OCI-LY7 (cell line): ENCODE measurements around the gene KRTAP5-7. TPM values are rescaled to one million over a fixed set of nuclear protein-coding genes. Genes with fewer than 3 reads are reported as not detected.
"Not testable (repeated sequence)": the region's sequence is repeated elsewhere in the genome, so short reads cannot be mapped to it uniquely, and the experiment has no call there.

Experiments used
- BruUV-seq: library from RNA; stranded (reverse); fragments of 400-500 nt; replicated peaks from 2 replicates; lab custom pipeline; 2021; lab: Mats Ljungman, UMichigan
- CTCF ChIA-PET: fragments of 300-600 bp; sonication (Branson Sonifier 250); formaldehyde crosslinking; loops from one replicate; lab custom pipeline; 2022; ENCODE audit warnings: antibody characterized with exemption; ENCODE audit not compliant: unreplicated experiment; lab: Charles Lee
- POLR2A ChIA-PET: fragments of 300-600 bp; sonication (Branson Sonifier 250); formaldehyde crosslinking; loops from one replicate; lab custom pipeline; 2022; ENCODE audit warnings: antibody characterized with exemption; lab: Charles Lee
- DNase-seq: peaks from one replicate; pipeline ENCODE4 v3.0.0-alpha.2; 2015; ENCODE audit warnings: low spot score
- H2AFZ ChIP-seq: fragments of 200-600 bp; sonication (generic), shearing (Covaris generic); 2 replicates; pipeline ENCODE4 v1.6.1; 2014; ENCODE audit warnings: mild to moderate bottlenecking, antibody characterized with exemption, low read length, moderate library complexity
- H3K27ac ChIP-seq: fragments of 200-600 bp; sonication (generic); 2 replicates; pipeline ENCODE4 v1.5.1; 2014; ENCODE audit warnings: mixed run types, low read depth, mild to moderate bottlenecking, moderate library complexity, low read length, inconsistent platforms; ENCODE audit not compliant: poor library complexity, severe bottlenecking
- H3K36me3 ChIP-seq: fragments of 200-600 bp; sonication (generic); 2 replicates; pipeline ENCODE4 v1.6.1; 2014; ENCODE audit warnings: mild to moderate bottlenecking, antibody characterized with exemption, low read length, moderate library complexity, mixed read lengths; ENCODE audit not compliant: insufficient read depth
- H3K4me1 ChIP-seq: fragments of 200-600 bp; sonication (generic); 2 replicates; pipeline ENCODE4 v1.5.1; 2014; ENCODE audit warnings: mild to moderate bottlenecking, low read length; ENCODE audit not compliant: insufficient read depth, poor library complexity, severe bottlenecking
- H3K4me2 ChIP-seq: fragments of 200-600 bp; sonication (generic); 2 replicates; pipeline ENCODE4 v1.6.1; 2014; ENCODE audit warnings: mild to moderate bottlenecking, low read length
- H3K4me3 ChIP-seq: fragments of 200-600 bp; sonication (generic); 2 replicates; pipeline ENCODE4 v1.5.1; 2014; ENCODE audit warnings: mild to moderate bottlenecking, low read depth, low read length; ENCODE audit not compliant: poor library complexity, severe bottlenecking
- H3K79me2 ChIP-seq: fragments of 200-600 bp; sonication (generic); 2 replicates; pipeline ENCODE4 v1.6.1; 2016; ENCODE audit warnings: low read depth, mild to moderate bottlenecking, low read length, moderate library complexity, mixed read lengths; ENCODE audit not compliant: insufficient read depth
- H3K9me2 ChIP-seq: fragments of 200-600 bp; sonication (generic); 2 replicates; pipeline ENCODE4 v1.6.1; 2016; ENCODE audit warnings: mild to moderate bottlenecking, low read length, mixed read lengths; ENCODE audit not compliant: insufficient read depth
- H3K9me3 ChIP-seq: fragments of 200-600 bp; sonication (generic); 2 replicates; pipeline ENCODE4 v1.6.1; 2014; ENCODE audit warnings: mild to moderate bottlenecking, mixed run types, low read length, mixed read lengths
- H4K20me1 ChIP-seq: fragments of 200-600 bp; sonication (generic); 2 replicates; pipeline ENCODE4 v1.6.1; 2014; ENCODE audit warnings: mild to moderate bottlenecking, antibody characterized with exemption, low read length, moderate library complexity, mixed read lengths; ENCODE audit not compliant: insufficient read depth
- CTCF ChIP-seq: fragments of 200-600 bp; sonication (generic); conservative IDR thresholded peaks from 2 replicates; pipeline ENCODE4 v1.5.1; 2014; ENCODE audit warnings: mild to moderate bottlenecking, antibody characterized with exemption, low read length, moderate library complexity, mixed read lengths
- intact Hi-C: fragments of 100-400 bp; cut with micrococcal nuclease; formaldehyde crosslinking; loops from one replicate; pipeline ENCODE4 v1.10.0; 2022; ENCODE audit not compliant: unreplicated experiment
- total RNA-seq, 2 experiments: library from RNA; depleted of rRNA in 1 of 2; stranded (reverse); fragments of >200 nt in 1 of 2; shearing (Covaris generic) in 1 of 2; gene quantifications; 2 replicates each; pipeline ENCODE4 v1.2.3, GENCODE V29; 2014 to 2022

KRTAP5-7 gene
- total RNA-seq, 2 experiments from 2014 or later = not detected

DNA sequence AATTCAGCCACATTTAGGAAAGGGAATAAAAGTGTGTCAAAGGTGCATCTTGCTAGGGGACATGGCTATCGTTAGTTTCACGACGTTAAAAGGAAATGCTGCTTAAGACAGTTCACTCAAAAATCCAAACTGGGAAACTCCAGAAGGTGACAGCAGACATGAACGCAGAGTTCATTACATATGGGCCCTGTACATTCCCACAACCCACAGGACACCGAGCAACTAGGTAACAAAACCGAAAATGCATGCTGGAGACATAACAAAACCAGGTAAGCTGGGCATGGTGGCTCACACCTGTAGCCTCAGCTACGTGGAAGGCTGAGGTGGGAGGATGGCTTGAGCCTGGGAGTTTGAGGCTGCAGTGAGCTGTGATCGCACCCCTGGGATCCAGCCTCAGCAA, 40.6 kb downstream of the KRTAP5-7 start:
- H2AFZ ChIP-seq, H3K79me2 ChIP-seq, H3K9me2 ChIP-seq, H3K36me3 ChIP-seq, intact Hi-C loops, H3K4me2 ChIP-seq, H4K20me1 ChIP-seq, POLR2A ChIA-PET, H3K9me3 ChIP-seq, H3K4me1 ChIP-seq, DNase-seq, H3K27ac ChIP-seq, BruUV-seq, CTCF ChIA-PET, H3K4me3 ChIP-seq: not testable (repeated sequence)

- CTCF ChIA-PET = no interaction called here
- H3K9me3 ChIP-seq = no peaks in the 10 kb centered on the region
- intact Hi-C loops = no loop called here
Measured at GRCh38 chr11:71568704-71569349, 41.8 kb downstream of the KRTAP5-7 start.

DNA sequence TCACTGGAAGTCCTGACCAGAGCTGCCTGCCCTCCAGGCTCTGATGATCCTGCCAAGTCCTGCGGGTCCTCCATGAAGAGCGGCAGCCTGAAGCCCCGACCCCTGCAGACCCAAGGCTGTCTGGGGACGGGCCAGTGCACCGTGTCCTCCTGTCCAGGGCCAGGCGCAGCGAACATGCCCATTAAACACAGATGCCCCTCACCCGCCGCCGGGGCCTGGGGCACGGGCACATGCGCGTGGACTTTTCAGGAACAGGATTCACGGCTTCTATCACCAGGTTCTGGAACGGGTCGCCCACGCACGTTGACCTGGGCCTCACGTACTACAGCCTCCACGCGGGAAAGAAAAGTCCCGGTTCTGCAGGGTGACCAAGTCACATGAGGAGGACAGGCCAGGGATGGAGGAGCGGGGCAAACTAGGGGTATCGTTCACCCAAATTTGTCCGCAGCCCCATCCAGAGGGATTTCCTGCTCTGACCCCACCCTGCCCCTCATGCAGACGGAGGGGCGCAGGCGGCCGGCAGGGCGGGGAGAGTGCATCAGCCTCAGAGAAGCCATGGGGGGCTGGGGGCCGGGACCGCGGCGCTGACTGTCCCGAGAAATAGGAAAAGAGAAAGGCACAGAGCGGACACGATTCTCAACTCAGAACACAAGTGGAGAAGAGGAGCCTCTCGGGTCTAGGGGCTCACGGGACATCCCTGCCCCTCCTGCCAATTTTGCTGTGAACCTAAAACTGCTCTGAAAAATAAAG, 44.2 kb downstream of the KRTAP5-7 start:
- H3K9me3 ChIP-seq, H3K4me2 ChIP-seq, intact Hi-C loops, H3K36me3 ChIP-seq, DNase-seq, CTCF ChIA-PET, POLR2A ChIA-PET, H3K4me3 ChIP-seq, H4K20me1 ChIP-seq, H3K27ac ChIP-seq, H3K4me1 ChIP-seq, H2AFZ ChIP-seq, H3K9me2 ChIP-seq, H3K79me2 ChIP-seq, BruUV-seq: not testable (repeated sequence)

More at GRCh38 chr11:71568704-71569349, 41.8 kb downstream of the KRTAP5-7 start:
- Histone ChIP-seq H3K79me2 (no peaks in the 10 kb centered on the region), H3K4me1 (no peaks in the 10 kb centered on the region), H3K27ac (no peak overlapping the region), H4K20me1 (no peaks in the 10 kb centered on the region), H3K4me3 (no peak overlapping the region), H3K4me2 (no peak overlapping the region), H3K9me2 (no peaks in the 10 kb centered on the region), H3K36me3 (no peaks in the 10 kb centered on the region), H2AFZ (no peak overlapping the region)
- no TSS peak for BruUV-seq
- no peak for TF ChIP-seq CTCF
- no peak for DNase-seq
- POLR2A ChIA-PET = no interaction called here
